IMR-90 (cell line): ENCODE measurements around the gene MALAT1. TPM values are rescaled to one million over a fixed set of nuclear protein-coding genes. Genes with fewer than 3 reads are reported as not detected.

Experiments used
- ATAC-seq: fragments of 200-7000 bp; cut with Tn5 transposase; 2 replicates; pipeline ENCODE4 v1.9.1; 2020; ENCODE audit warnings: low read depth, mild to moderate bottlenecking, moderate library complexity
- BruUV-seq: library from RNA; stranded (reverse); fragments of 400-500 nt; replicated peaks from 2 replicates; lab custom pipeline; 2021; lab: Mats Ljungman, UMichigan
- CTCF ChIA-PET: fragments of 300-600 bp; formaldehyde crosslinking; extraction: SDS; loops from one replicate; lab custom pipeline; 2021; ENCODE audit warnings: antibody characterized with exemption; lab: Yijun Ruan, JAX
- POLR2A ChIA-PET: fragments of 300-600 bp; sonication (Branson Sonifier 250); formaldehyde crosslinking; loops from one replicate; lab custom pipeline; 2022; ENCODE audit warnings: antibody characterized with exemption; ENCODE audit not compliant: unreplicated experiment; lab: Charles Lee
- DNase-seq: peaks from one replicate; pipeline ENCODE4 v3.0.0; 2013
- H2AFZ ChIP-seq: replicated peaks from 2 replicates; pipeline ENCODE3; 2013; ENCODE audit warnings: low read length, mild to moderate bottlenecking; ENCODE audit not compliant: poor library complexity
- H2AK5ac ChIP-seq: 2 replicates; pipeline ENCODE4 v1.6.1; 2013; ENCODE audit warnings: low read depth, low read length, inconsistent platforms
- H2AK9ac ChIP-seq: replicated peaks from 2 replicates; pipeline ENCODE3; 2013; ENCODE audit warnings: mild to moderate bottlenecking, low read depth, low read length, moderate library complexity; ENCODE audit not compliant: poor library complexity
- H2BK120ac ChIP-seq: 2 replicates; pipeline ENCODE4 v1.6.1; 2013; ENCODE audit warnings: low read depth, low read length, inconsistent platforms
- H2BK15ac ChIP-seq: 3 replicates; pipeline ENCODE4 v1.6.1; 2013; ENCODE audit warnings: low read depth, low read length, inconsistent platforms
- H2BK20ac ChIP-seq: 2 replicates; pipeline ENCODE4 v1.6.1; 2013; ENCODE audit warnings: low read depth, mild to moderate bottlenecking, inconsistent platforms, low read length, moderate library complexity
- H2BK5ac ChIP-seq: 2 replicates; pipeline ENCODE4 v1.6.1; 2013; ENCODE audit warnings: mild to moderate bottlenecking, low read depth, low read length, inconsistent platforms; ENCODE audit not compliant: poor library complexity, severe bottlenecking
- H3K14ac ChIP-seq: replicated peaks from 2 replicates; pipeline ENCODE4 v1.6.1; 2013; ENCODE audit warnings: low read depth, low read length, inconsistent platforms
- H3K18ac ChIP-seq: 2 replicates; pipeline ENCODE4 v1.6.1; 2013; ENCODE audit warnings: low read depth, low read length, control low read depth
- H3K23ac ChIP-seq: 2 replicates; pipeline ENCODE4 v1.6.1; 2013; ENCODE audit warnings: low read depth, low read length, inconsistent platforms
- H3K27ac ChIP-seq: 2 replicates; pipeline ENCODE4 v1.5.1; 2013; ENCODE audit warnings: mild to moderate bottlenecking, control low read depth, low read length; ENCODE audit not compliant: insufficient read depth
- H3K27me3 ChIP-seq: 2 replicates; pipeline ENCODE4 v1.6.1; 2013; ENCODE audit warnings: low read length; ENCODE audit not compliant: control insufficient read depth, insufficient read depth
- H3K36me3 ChIP-seq: 2 replicates; pipeline ENCODE4 v1.6.1; 2013; ENCODE audit warnings: low read length, mixed read lengths; ENCODE audit not compliant: control insufficient read depth, insufficient read depth
- H3K4ac ChIP-seq: 2 replicates; pipeline ENCODE4 v1.6.1; 2013; ENCODE audit warnings: low read depth, low read length, inconsistent platforms
- H3K4me1 ChIP-seq: 2 replicates; pipeline ENCODE4 v1.6.1; 2013; ENCODE audit warnings: low read length, mixed read lengths; ENCODE audit not compliant: control insufficient read depth, insufficient read depth
- H3K4me2 ChIP-seq: 2 replicates; pipeline ENCODE4 v1.6.1; 2013; ENCODE audit warnings: low read depth, mild to moderate bottlenecking, control low read depth, low read length, moderate library complexity
- H3K4me3 ChIP-seq: 2 replicates; pipeline ENCODE4 v1.5.1; 2013; ENCODE audit warnings: low read depth, mild to moderate bottlenecking, control low read depth, low read length, moderate library complexity; ENCODE audit not compliant: insufficient read depth
- H3K56ac ChIP-seq: 2 replicates; pipeline ENCODE4 v1.6.1; 2013; ENCODE audit warnings: low read length, inconsistent platforms; ENCODE audit not compliant: insufficient read depth; ENCODE audit errors: extremely low read depth
- H3K79me1 ChIP-seq, 2 experiments: 2 replicates each; pipeline ENCODE4 v1.6.1; 2013; ENCODE audit warnings: low read length in 2 of 2, inconsistent platforms in 1 of 2, low read depth in 1 of 2
- H3K9ac ChIP-seq: 2 replicates; pipeline ENCODE4 v1.6.1; 2013; ENCODE audit warnings: low read depth, low read length, control low read depth
- H3K9me1 ChIP-seq: 2 replicates; pipeline ENCODE4 v1.6.1; 2013; ENCODE audit warnings: low read length, inconsistent platforms; ENCODE audit not compliant: insufficient read depth
- H3K9me3 ChIP-seq: 2 replicates; pipeline ENCODE4 v1.6.1; 2013; ENCODE audit warnings: low read length; ENCODE audit not compliant: control insufficient read depth, insufficient read depth
- H4K20me1 ChIP-seq: 2 replicates; pipeline ENCODE4 v1.6.1; 2013; ENCODE audit warnings: low read length, inconsistent platforms; ENCODE audit not compliant: insufficient read depth
- H4K5ac ChIP-seq: 2 replicates; pipeline ENCODE4 v1.6.1; 2013; ENCODE audit warnings: mild to moderate bottlenecking, low read depth, low read length, control low read depth
- H4K8ac ChIP-seq, 2 experiments: 2 replicates each; pipeline ENCODE4 v1.6.1; 2013; ENCODE audit warnings: low read depth in 2 of 2, low read length in 2 of 2, control low read depth in 1 of 2, inconsistent platforms in 1 of 2
- H4K91ac ChIP-seq: 2 replicates; pipeline ENCODE4 v1.6.1; 2013; ENCODE audit warnings: low read depth, low read length, inconsistent platforms; ENCODE audit not compliant: insufficient read depth
- BHLHE40 ChIP-seq: fragments of 150-350 bp; IDR thresholded peaks from 2 replicates; pipeline ENCODE4 v1.6.1; 2016; ENCODE audit warnings: mild to moderate bottlenecking, low read depth, low read length
- CEBPB ChIP-seq: IDR thresholded peaks from 2 replicates; pipeline ENCODE4 v1.6.1; 2012; ENCODE audit warnings: low read depth, low read length, improper control_type of control experiment
- CHD1 ChIP-seq: IDR thresholded peaks from 2 replicates; pipeline ENCODE4 v1.6.1; 2012; ENCODE audit warnings: low read depth, low read length, improper control_type of control experiment
- CTCF ChIP-seq: conservative IDR thresholded peaks from 2 replicates; pipeline ENCODE4 v1.5.1; 2012; ENCODE audit warnings: mild to moderate bottlenecking, low read depth, low read length, improper control_type of control experiment
- ELK1 ChIP-seq: fragments of 150-350 bp; IDR thresholded peaks from 2 replicates; pipeline ENCODE4 v1.6.1; 2016; ENCODE audit warnings: low read depth, mild to moderate bottlenecking, low read length, moderate library complexity, borderline replicate concordance
- FOS ChIP-seq: fragments of 150-350 bp; IDR thresholded peaks from 2 replicates; pipeline ENCODE4 v1.6.1; 2016; ENCODE audit warnings: low read depth, low read length
- MAFK ChIP-seq: IDR thresholded peaks from 2 replicates; pipeline ENCODE4 v1.6.1; 2012; ENCODE audit warnings: low read depth, low read length, improper control_type of control experiment
- MAZ ChIP-seq: IDR thresholded peaks from 2 replicates; pipeline ENCODE4 v1.6.1; 2012; ENCODE audit warnings: low read depth, mild to moderate bottlenecking, low read length, improper control_type of control experiment, moderate library complexity, borderline replicate concordance
- MXI1 ChIP-seq: IDR thresholded peaks from 2 replicates; pipeline ENCODE4 v1.6.1; 2012; ENCODE audit warnings: low read depth, mild to moderate bottlenecking, low read length, moderate library complexity, borderline replicate concordance
- NFE2L2 ChIP-seq: fragments of 150-350 bp; IDR thresholded peaks from 2 replicates; pipeline ENCODE4 v1.6.1; 2016; ENCODE audit warnings: low read depth, mild to moderate bottlenecking, low read length
- POLR2A ChIP-seq: IDR thresholded peaks from 2 replicates; pipeline ENCODE4 v1.6.1; 2012; ENCODE audit warnings: mild to moderate bottlenecking, low read depth, low read length
- RAD21 ChIP-seq: IDR thresholded peaks from 2 replicates; pipeline ENCODE4 v1.6.1; 2012; ENCODE audit warnings: low read length, improper control_type of control experiment
- RCOR1 ChIP-seq: IDR thresholded peaks from 2 replicates; pipeline ENCODE4 v1.6.1; 2012; ENCODE audit warnings: mild to moderate bottlenecking, low read length, improper control_type of control experiment; ENCODE audit not compliant: insufficient replicate concordance
- RFX5 ChIP-seq: IDR thresholded peaks from 2 replicates; pipeline ENCODE4 v1.8.0; 2012; ENCODE audit warnings: low read depth, mild to moderate bottlenecking, low read length, moderate library complexity
- SMC3 ChIP-seq: fragments of 150-350 bp; IDR thresholded peaks from 2 replicates; pipeline ENCODE4 v1.6.1; 2016; ENCODE audit warnings: low read depth, mild to moderate bottlenecking, antibody characterized with exemption, low read length, moderate library complexity
- USF2 ChIP-seq: fragments of 150-350 bp; IDR thresholded peaks from 2 replicates; pipeline ENCODE4 v1.6.1; 2017; ENCODE audit warnings: mild to moderate bottlenecking, antibody characterized with exemption, low read length, low read depth
- WGBS, 2 experiments: methylation state at CpG; one replicate each; pipeline versions ENCODE4 v1.1.5 to v1.1.7; 2013; ENCODE audit warnings: missing lambda C conversion rate in 2 of 2; ENCODE audit not compliant: insufficient read length in 1 of 2; ENCODE audit errors: extremely low coverage in 2 of 2; 5-methylcytosine and 5-hydroxymethylcytosine counted together
- dilution Hi-C: fragments of 300-500 bp; cut with HindIII; formaldehyde crosslinking; loops from one replicate; pipeline ENCODE4 v1.14.3; 2018; ENCODE audit warnings: low sequenced_read_pairs; ENCODE audit not compliant: unreplicated experiment
- in situ Hi-C: fragments of 300-500 bp; cut with MboI; formaldehyde crosslinking; loops from 3 replicates; pipeline ENCODE4 v1.14.3; 2019; ENCODE audit warnings: low sequenced_read_pairs, inconsistent platforms, mixed read lengths
- intact Hi-C: fragments of 100-400 bp; cut with micrococcal nuclease; formaldehyde crosslinking; loops from 2 replicates; pipeline ENCODE4 v1.10.0; 2022
- polyA plus RNA-seq, 3 experiments: library from polyadenylated mRNA; depleted of rRNA; stranded (reverse); fragments of >200 nt; gene quantifications; 2 replicates each; pipeline ENCODE4 v1.2.3, GENCODE V29; 2012; ENCODE audit warnings: low replicate concordance in 1 of 3
- total RNA-seq: library from RNA; depleted of rRNA; stranded (reverse); fragments of >200 nt; gene quantifications from 2 replicates; pipeline ENCODE4 v1.2.3, GENCODE V29; 2012

Gene MALAT1
- total and polyA plus RNA-seq, 2 of the 4 experiments (the other 2 are of a cell fraction) = 636 to 3,569 TPM

GRCh38 chr11:65552388-65552951 lies 53.6 kb downstream of the MALAT1 start:
- no peak for TF ChIP-seq NFE2L2
- no peak for TF ChIP-seq CHD1
- TF ChIP-seq RAD21 = no peak
- TF ChIP-seq MAZ = no peak
- TF ChIP-seq BHLHE40 = no peak
- no peak for TF ChIP-seq MAFK
- no peak for TF ChIP-seq CTCF
- TF ChIP-seq USF2 = no peak
- no peak for TF ChIP-seq ELK1
- TF ChIP-seq SMC3 = no peak
- TF ChIP-seq POLR2A = no peak
- no peak for TF ChIP-seq RFX5
- TF ChIP-seq RCOR1 = no peak
- TF ChIP-seq MXI1 = no peak
- no peak for TF ChIP-seq CEBPB
- no peak for TF ChIP-seq FOS
- H3K4me3 ChIP-seq = no peak overlapping the region
- H2AK5ac ChIP-seq = no peak overlapping the region
- H2BK5ac ChIP-seq = no peak overlapping the region
- no peak overlapping the region for H2AFZ ChIP-seq
- no peak overlapping the region for H2BK20ac ChIP-seq
- H3K4ac ChIP-seq = no peak overlapping the region
- dilution Hi-C loops = no loop called here
- peaks cover 20% of the 10 kb centered on the region for H3K4me1 ChIP-seq
- BruUV-seq = no TSS peak
- peaks cover 11% of the 10 kb centered on the region for H3K9me1 ChIP-seq
- WGBS, 2 experiments = 92% methylated on average over 5 of the region's 9 CpGs; no CpG with 5 or more reads in 1 of the 2 experiments
- CTCF ChIA-PET = no interaction called here
- H2AK9ac ChIP-seq = no peak overlapping the region
- no peak overlapping the region for H4K91ac ChIP-seq
- DNase-seq = no peak
- peaks cover 16 to 42% of the 10 kb centered on the region in 2 experiments for H3K79me1 ChIP-seq
- H3K56ac ChIP-seq = no peak overlapping the region
- in situ Hi-C loops = no loop called here
- H2BK120ac ChIP-seq = no peak overlapping the region
- no peak overlapping the region for H3K4me2 ChIP-seq
- no peaks in the 10 kb centered on the region for H3K27me3 ChIP-seq
- POLR2A ChIA-PET = no interaction called here
- H4K5ac ChIP-seq = no peak overlapping the region
- no peak overlapping the region for H2BK15ac ChIP-seq
- no peak overlapping the region for H3K14ac ChIP-seq
- intact Hi-C loops = no loop called here
- H3K9ac ChIP-seq = no peak overlapping the region
- peaks cover 19% of the 10 kb centered on the region for H4K20me1 ChIP-seq
- H3K18ac ChIP-seq = no peak overlapping the region
- no peaks in the 10 kb centered on the region for H3K9me3 ChIP-seq
- H3K36me3 ChIP-seq = peaks cover 32% of the 10 kb centered on the region
- H3K27ac ChIP-seq = no peak overlapping the region
- no peak overlapping the region for H4K8ac ChIP-seq
- ATAC-seq = no peak
- H3K23ac ChIP-seq = no peak overlapping the region
